Neural progenitor cell (in vitro differentiated cells): ENCODE measurements around the gene SUSD6.

ENCODE experiments used
- EZH2 ChIP-seq: fragments of 200-600 bp; sonication (generic); IDR thresholded peaks from 2 replicates; pipeline ENCODE4 v1.6.1; 2017; ENCODE audit warnings: antibody characterized with exemption, mild to moderate bottlenecking, moderate library complexity
- EZH2phosphoT487 ChIP-seq: fragments of 200-600 bp; sonication (generic); IDR thresholded peaks from 2 replicates; pipeline ENCODE4 v1.6.1; 2017; ENCODE audit warnings: antibody characterized with exemption
- TF ChIP-seq, protein P1 (sequence below): fragments of 200-600 bp; sonication (generic); IDR thresholded peaks from 2 replicates; pipeline ENCODE4 v1.5.1; 2017; ENCODE audit warnings: antibody characterized with exemption, mild to moderate bottlenecking

DNA sequence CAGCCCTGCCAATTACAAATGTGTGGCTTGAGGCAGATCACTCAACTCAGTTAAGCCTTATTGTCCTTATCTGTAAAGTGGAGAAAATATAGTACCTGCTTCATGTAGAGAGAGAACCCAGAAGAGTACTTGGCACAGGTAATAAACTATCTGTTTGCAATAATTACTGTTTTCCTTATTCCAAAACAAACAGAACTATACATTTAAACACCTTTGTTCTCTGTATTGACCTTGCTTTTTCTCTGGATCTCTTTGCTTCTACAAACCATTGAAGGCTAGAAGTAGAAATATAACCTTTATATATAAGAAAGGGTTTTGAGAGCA, 84.8 kb downstream of the SUSD6 start:
- TF ChIP-seq, protein P1, sequence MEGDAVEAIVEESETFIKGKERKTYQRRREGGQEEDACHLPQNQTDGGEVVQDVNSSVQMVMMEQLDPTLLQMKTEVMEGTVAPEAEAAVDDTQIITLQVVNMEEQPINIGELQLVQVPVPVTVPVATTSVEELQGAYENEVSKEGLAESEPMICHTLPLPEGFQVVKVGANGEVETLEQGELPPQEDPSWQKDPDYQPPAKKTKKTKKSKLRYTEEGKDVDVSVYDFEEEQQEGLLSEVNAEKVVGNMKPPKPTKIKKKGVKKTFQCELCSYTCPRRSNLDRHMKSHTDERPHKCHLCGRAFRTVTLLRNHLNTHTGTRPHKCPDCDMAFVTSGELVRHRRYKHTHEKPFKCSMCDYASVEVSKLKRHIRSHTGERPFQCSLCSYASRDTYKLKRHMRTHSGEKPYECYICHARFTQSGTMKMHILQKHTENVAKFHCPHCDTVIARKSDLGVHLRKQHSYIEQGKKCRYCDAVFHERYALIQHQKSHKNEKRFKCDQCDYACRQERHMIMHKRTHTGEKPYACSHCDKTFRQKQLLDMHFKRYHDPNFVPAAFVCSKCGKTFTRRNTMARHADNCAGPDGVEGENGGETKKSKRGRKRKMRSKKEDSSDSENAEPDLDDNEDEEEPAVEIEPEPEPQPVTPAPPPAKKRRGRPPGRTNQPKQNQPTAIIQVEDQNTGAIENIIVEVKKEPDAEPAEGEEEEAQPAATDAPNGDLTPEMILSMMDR, result no peak
- TF ChIP-seq EZH2phosphoT487 (no peak), EZH2 (no peak)
